Hematopoietic multipotent progenitor cell treated with erythropoietin and hydrocortisone succinate and interleukin-3 and kit ligand, for 4 days (in vitro differentiated cells): ENCODE measurements around the gene ADCY7.
A peak's percentile ranks its signal among the peaks of the same experiment; 100 is the strongest.

ENCODE experiments used
- DNase-seq: peaks from one replicate; pipeline ENCODE4 v3.0.0-alpha.2; 2015

ADCY7 gene

DNA sequence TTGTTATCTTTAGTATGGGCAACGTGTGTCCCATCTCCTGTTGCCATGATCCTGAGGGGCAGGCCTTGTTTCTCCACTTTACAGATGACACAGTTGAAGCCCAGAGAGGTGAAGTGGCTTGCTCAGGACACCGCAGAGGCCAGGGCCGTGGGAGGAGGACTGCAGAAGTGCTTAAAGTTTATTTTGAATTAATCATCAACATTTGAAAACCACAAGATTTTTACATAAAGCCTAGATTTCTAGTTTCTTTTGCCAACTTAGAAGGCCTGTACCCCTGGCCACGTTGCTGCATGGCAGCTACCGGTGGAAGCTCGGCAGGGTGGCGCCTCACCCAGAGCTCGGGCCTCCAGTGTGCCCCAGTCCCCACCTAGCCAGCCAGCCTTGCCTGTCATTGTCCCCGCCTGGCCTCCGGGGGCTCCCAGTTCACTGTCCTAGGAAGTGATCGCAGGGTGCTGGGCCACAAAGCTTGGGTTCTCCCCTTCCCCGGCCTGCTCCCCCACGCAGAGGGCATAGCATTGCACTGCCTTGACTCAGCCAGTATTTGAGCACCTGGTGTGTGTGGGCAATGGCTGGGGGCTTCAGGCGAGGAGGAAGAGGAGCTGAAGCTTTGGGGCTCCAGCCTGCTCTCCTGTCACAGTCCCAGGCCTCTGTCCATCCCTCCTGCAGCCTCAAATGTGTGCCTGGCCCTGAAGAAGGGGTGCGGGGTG lies 14.8 kb upstream of the ADCY7 start:
- DNase-seq, result no peak

DNA sequence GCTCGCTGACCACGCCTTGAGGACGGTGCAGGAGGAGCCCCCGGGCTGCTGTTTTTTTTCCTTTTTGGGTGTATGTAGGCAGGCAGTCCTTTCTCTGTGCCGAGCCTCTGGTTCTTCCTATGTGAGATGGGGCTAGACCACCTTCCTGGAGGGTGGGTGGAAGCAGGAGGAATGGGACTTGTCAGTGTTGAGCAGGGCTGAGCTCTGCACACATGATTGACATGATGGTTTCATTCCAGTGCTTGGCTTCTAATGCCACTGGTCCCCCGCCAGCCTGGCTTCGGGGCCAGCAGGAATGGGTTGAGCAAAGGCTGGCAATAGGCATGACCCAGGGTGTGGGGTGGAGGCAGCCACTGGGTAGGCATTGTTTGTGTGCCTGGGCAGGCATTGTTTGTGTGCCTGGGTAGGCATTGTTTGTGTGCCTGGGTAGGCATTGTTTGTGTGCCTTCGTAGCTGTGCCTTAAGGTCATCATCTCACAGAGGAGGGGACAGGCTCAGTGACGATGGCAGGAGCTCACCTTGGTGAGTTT lies 14.2 kb upstream of the ADCY7 start:
- no peak for DNase-seq

DNA sequence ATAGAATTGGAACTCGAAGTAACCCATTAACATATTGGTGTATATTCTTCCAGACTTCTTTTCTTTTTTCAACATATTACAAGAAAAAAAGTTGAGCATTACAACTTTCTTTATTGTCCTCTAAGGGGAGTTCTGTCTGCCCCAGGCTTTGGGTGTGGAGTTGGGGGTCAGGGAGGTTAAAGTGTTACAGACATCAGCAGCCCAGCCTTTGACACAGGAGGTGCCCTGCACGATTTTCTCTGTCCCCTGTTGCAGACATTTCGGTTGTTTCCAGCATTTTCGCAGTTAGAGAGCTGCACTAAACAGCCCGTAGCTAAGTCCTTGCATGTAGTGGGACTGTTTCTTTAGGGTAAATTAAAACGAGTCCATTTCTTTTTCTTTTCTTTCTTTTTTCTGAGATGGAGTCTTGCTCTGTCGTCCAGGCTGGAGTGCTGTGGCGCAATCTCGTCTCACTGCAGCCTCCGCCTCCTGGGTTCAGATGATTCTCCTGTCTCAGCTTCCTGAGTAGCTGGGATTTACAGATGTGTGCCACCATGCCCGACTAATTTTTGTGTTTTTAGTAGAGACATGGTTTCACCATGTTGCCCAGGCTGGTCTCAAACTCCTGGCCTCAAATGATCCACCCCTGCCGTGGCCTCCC lies 13.4 kb upstream of the ADCY7 start:
- no peak for DNase-seq

DNA sequence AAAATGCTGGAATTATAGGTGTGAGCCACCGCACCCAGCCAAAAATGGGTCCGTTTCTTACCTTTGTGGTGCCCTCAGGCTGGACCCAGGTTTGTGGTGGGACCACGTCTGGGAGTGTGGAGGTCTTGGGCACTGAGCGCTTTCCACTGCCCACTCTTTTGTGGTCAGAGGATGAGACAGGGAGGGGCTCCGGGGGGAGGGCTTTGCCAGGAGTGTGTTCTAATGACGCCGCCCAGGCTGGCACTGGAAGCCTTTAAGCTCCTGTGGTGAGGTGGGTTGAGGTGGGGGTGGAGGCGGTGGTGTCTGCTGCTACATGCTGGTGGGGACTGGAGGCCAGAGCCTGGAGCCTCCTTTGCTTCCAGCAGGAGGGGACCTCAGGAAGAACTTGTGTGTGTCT lies 12.8 kb upstream of the ADCY7 start:
- DNase-seq, result peak; percentile 61

DNA sequence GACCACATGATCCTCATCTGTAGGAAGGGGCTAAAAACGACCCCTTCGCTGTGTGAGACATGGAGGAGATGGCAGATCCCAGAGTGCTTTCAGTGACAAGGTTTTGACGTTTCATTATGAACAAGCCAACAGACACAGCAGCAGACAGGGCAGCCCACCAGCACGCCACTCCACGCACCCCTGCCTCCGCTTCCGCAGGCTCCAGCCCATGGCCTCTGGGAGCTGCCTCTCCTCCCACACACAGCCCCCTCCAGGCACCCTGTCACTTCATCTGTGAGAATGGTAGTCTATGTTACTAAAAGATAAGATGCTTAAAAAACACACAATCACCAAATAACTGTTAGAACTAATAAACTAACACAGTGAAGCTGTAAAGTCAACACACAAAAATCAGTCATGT lies 12.3 kb upstream of the ADCY7 start:
- peak; percentile 63 for DNase-seq

DNA sequence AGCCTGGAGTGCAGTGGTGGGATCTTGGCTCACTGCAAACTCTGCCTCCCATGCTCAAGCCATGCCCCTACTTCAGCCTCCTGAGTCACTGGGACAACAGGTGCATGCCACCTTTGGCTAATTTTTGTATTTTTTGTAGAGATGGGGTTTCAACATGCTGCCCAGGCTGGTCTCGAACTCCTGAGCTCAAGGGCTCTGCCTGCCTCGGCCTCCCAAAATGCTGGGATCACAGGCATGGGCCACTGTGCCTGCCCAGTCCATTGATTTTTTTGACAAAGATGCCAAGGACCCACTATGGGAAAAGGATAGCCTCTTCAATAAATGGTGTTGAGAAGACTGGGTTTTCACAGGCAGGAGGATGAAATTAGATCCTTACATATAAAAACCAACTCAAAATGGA lies 10.8 kb upstream of the ADCY7 start:
- no peak for DNase-seq

DNA sequence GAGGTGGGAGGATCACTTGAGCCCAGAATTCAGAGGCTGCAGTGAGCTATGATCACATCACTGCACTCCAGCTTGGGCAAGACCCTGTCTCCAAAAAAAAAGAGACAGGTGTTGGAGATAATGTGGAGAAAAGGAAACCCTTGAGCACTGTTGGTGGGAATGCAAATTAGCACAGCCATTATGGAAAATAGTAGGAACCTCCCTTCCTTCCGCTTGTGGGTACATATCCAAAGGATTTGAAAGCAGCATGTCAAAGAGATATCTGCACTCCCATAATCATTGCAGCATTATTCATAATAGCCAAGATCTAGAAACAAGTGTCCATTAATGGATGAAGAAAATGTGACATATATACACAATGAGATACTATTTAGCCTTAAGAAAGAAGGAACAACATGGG lies 9.7 kb upstream of the ADCY7 start:
- no peak for DNase-seq

DNA sequence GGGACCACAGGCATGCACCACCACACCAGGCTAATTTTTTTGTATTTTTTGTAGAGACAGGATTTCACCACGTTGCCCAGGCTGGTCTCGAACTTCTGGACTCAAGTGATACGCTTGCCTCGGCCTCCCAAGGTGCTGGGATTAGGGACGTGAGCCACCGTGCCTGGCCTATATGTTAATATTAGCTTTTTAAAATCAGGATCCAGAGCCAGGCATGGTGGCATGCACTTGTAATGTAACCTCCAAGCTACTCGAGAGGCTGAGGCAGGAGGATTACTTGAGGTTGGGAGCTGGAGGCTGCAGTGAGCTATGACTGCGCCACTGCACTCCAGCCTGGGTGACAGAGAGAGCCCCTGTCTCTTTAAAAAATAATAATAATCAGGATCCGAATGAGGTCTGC lies 8.5 kb upstream of the ADCY7 start:
- no peak for DNase-seq

DNA sequence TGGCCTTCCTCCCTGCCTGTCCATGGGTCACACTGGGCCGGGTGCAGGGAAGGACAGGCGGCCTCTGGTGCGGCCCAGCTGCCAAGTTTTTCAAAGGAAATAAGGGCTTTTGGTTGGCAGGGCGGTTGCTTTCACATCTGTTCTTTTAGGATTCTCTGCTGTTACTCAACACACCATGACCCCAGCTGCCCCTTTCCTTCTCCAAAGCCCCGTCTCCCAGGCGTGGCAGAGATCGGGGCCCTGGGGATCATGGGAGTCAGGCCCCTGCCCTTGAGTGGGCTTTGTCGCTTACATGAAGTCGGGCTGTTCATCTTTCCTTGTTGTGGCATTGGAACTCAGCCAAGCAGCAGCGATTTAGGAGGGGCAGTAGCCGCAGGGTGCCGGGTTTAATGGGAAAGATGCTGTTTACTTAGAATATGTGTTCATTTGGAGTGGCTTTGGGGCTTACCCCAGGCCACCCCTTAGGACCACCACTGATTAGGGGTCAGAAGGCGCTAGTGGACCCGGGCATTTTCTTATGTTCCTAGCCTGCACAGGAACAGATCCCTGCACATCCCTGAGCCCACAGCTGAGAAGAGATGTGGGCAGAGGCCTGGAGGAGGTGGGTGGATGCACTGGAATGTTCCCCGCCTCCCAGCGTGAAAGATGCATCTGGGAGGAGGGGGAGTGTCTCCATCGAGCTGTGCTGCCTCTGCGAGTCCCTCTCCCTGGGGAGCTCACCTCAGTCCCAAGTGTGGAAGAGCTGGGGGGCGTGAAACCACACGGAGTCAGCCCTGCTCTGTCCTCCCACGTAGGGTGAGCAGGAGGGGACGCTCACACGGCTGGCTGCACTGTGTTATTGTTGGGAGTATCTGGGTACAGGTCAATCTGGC lies 6.8 kb upstream of the ADCY7 start:
- DNase-seq, result peak; percentile 65

DNA sequence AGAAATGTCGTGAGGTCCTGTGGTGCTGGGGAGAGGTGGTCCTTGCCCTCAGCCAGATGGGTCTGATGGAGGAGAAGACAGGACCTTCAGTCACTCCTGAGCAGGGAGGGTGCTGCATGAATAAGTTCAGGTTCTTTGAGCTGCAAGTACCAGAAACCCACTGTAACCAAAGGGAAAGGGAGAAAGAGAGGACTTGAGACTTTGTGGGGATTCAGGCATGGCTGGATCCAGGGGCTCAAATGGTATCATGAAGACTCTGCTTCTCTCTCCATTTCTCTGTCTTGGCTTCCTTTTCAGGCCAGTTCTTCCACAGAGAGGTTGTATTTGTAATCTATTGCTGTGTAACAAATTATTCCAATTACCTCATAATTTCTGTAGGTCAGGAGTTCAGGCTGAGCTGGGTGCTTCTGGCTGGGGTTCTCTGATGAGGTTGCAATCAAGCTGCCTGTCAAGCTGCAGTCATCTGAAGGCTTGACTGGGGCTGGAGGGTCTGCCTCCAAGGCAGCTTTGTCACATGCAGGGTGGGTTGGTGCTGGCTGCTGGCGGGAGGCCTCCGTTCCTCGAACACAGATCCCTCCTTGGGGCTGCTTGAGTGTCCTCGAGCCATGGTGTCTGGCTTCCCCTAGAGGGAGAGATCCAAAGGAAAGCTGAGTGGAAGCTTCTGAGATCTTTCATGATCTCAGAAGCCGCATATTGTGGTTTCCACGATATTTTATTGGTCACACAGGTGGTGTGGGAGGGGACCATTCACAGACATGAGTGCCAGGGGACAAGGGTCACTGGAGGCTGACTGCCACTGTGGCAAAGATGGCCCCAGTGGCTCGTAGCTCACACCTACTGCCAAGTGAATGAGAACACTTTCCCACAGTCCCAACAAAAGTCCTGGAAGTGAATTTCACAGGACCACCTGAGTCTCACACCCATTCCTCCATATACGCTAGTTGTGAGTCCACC lies 5.9 kb upstream of the ADCY7 start:
- no peak for DNase-seq

DNA sequence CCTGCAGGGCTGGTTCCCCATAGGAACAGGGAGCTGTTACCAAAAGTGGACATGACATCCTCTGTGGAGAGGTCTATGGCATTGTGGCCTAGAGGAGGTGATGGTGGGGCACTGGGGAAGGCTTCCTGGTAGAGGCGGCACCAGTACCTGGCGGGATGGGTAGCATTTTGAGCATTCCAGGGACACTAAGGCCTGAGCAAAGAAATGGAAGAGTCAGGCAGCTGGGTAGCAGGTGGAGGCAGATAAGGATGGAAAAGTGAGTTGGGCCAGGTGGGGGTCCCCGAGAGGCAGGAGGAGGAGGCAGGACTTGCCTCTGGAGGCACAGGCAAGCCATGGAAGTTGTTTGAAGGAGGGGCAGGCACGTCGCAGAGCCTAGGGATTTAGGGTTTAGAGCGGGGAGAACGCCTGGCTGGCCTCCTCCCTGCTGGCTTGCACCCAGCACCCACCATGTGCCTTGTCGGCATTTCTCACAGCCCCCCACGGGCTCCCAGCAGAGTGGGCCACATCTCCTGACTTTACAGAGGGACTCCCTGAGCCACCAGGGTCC lies 5.1 kb upstream of the ADCY7 start:
- no peak for DNase-seq

DNA sequence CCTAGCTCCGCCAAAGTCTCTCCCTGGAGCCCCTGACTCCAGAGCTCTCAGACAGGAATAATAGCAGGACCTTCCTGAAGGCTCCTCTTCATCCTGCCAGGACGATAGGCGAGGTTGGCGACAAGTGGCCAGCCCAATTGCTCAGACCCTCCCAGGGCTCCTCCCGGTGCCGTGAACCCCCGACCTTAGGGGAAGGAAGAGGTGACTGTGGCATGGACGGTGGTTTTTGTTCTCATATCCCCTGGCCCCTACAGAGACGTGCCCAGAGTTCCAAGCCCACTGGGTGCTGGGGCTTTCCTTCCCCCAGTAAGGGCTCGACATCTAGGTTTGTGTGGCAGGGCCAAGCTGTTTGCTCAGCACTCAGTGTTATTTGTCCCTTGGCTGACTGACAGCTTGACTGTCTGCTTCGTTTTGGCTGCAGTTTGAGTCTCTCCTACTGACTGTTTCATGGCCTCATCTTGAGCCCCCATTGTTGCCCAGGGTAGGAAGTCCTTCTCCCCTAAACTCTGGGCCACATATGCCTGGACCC lies 4.6 kb upstream of the ADCY7 start:
- no peak for DNase-seq

DNA sequence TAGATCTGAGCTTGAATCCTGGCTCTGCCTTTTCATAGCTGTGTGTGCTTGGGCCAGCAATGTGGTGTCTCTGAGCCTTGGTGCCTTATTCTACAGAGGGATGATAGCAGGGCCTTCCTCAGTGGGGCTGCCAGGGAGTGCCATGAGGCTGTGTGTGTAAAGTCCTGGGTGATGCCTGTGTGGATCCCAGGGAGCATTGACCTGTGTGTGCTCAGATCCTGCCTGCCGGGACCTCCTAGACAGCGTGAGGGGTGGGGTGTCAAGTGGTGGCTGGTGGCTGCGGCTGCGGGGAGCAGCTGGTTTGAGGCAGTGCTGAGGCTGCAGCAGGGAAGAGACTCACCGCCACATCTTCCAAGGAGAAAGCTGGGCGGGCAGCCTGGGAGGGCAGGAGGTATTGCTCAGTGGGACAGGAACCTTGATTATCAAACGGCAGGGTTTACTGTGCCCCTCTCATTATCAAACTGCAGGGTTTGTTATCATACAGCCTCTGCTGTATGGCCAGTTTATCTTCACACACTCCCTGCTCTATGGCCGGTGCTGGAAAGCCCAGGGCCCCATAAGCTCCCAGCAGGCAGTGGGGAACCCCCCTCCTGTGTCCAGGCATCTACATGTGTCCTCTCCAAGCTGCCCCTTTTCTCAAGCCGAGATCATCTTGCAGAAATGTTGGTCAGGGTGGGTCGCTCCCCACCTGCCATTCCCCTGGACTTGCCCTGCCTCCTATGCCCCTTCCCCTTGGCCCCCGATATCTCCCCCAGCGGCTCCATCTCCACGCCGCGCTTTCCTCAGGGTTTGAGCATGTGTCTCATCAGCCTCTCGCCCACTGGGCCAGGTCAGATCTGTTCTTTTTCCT lies 3.1 kb upstream of the ADCY7 start:
- DNase-seq, result peak; percentile 94

DNA sequence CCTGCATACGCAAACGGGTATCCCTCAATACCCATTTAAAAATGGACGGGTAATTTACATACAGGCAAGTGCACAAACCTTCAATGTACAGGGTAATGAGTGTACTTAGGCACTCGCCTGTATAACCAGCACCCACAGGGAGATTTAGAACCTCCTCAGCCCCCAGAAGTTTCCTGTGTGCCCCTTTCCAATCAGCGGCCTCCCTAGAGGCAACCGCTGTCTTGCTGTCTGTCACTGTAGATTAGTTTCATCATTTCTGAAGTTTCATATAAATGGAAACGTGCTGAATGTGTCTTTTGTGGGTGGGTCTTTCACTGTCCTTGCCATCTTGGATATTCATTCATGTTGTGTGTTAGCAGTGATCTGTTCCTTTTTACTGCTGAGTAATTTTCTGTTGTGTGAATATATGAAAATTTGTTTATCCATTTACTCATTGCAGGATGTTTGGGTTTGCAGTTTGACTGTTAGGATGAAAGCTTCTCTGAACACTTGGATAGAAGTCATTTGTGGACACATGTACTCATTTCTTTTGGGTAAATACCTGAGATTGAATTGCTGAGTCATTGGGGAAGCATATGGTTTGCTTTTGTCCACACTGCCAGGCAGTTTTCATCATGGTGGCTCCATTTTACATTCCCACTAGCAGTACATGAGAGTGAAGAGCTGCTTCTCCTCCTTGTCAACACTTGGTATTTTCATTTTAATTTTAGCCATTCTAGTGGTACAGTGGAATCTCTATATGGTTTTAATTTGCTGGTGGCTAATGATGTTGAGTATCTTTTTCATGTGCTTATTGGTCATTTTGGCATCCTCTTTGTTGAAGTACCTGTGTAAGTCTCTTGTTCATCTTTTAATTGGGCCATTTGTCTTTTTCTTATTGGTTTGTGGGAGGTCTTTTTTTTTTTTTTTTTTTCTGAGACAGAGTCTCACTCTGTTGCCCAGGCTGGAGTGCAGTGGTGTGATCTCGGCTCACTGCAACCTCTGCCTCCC lies 2.1 kb upstream of the ADCY7 start:
- DNase-seq, result peak; percentile 84

DNA sequence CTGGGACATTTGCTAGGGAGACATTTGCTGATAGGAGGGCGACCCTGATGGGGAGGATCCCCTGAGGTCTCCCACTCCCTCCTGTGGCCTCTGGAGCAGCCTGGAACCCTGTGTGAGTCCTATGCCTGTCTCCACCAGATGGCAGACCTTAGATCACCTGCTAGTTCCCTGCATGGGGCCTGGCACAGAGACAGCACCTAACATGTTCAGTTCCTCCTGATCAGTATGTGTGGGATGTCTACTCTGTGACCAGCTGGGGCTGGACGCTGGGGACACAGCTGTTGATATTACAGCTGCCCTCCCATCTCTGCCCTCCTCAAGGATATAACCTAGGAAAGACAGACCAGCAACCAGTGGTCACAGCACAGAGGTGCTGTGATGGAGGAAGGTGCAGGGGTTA lies 1.1 kb upstream of the ADCY7 start:
- peak; percentile 81 for DNase-seq

DNA sequence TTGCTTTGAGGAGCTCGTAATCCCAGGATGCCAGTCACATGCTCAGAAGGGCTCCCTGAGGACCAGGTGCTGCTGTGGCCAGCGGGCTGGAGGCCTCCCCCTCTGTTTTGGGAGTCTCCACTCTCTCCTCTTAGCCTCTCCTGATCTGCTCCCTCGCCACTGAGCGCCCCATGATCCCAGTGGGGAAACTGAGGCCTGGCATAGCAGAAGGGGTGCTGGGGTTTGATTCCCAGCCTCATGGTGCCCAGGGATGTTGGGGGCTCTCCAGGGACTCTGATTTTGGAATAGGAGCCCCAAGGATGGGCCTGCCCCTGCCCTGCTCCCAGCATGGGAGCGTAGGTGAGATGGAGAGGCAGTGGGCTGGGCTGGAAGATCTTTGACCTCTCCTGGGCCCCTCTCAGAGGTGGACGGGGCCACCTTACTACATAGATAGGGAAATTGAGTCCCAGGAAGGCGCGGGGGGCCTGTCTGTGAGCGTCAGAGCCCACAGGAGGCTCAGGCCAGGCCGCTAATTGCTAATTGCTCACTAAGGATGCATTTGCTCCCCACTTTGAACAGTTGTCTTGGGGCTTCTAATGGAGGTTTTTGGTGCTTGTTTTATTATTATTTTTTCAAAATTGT lies 525 bp upstream of the ADCY7 start:
- no peak for DNase-seq

DNA sequence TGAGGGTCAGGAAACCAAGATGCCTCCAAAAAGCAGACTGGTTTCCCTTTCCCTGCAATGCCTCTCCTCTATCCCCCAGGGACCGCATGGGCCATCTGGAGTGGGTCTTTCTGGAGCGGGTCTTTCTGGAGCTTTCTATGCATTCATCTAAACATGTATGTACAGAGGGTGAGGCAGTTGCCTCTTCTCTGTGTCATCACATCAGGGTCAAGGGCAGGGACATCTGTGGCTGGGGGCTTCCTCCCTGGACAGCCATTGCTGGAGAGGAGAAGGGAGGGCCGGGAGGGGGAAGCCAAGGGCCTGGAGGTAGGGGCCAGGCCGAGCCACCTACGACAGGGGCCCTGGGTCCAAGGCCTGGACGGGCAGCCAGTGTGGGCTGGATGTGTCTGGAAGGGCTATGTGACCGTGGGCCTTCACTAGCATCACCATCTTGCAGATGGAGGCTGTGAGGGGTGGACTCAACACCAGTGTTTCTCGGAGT lies 840 bp downstream of the ADCY7 start:
- DNase-seq, result no peak

DNA sequence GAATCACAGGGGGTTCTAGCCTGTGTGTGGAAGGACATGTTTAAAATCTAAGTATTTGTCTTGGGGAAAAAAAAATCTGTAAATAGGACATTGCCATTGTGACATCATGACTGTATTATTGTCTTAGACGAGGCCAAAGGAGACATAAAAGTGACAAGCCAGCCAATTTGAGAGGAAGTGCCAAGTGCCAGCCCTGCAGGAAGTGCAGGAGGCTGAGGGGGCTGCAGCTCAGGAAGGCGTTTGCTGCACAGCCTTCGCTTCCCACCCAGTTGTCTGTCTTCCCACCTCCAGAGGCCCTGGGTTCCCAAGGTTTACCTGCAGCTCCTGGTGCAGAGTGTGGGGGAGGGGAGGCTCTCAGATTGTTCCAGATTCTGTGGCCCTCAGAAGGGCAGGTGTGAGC lies 1.3 kb downstream of the ADCY7 start:
- peak; percentile 70 for DNase-seq

DNA sequence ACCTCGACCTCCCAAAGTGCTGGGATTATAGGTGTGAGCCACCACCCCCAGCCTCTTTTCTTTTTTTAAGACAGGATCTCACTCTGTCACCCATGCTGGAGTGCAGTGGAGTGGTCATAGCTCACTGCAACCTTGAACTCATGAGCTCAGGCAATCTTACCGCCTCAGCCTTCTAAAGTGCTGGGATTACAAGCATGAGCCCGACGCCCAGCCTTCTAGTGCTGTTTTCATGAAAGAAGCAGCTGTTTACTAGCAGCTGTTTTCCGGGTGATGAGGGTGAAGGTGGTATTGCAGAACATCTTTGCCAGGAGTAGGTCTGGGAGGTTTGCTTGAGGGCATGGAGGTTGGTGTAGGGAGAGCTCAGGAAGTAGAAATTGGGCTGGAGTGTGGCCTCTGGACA lies 2.0 kb downstream of the ADCY7 start:
- DNase-seq, result no peak
